ENCODE measurements around the gene PRKN.

The PRKN gene

GRCh38 chr6:161545741-161546140, 1181.8 kb downstream of the PRKN start:
- peaks cover 8% of the 10 kb centered on the region; the same call in 1 of the 2 replicates for H3K4me1 ChIP-seq (ENCODE audit: insufficient read depth, low read length)
- no peaks in the 10 kb centered on the region for H3K27me3 ChIP-seq (ENCODE audit: insufficient read depth, low read length)
- no peak overlapping the region for H3K27ac ChIP-seq (ENCODE audit: low read length)
- no peaks in the 10 kb centered on the region for H3K36me3 ChIP-seq (ENCODE audit: insufficient read depth, low read depth, low read length)
- no peak overlapping the region for H3K4me3 ChIP-seq (ENCODE audit: low read length)
- H3K9me3 ChIP-seq (ENCODE audit: insufficient read depth, low read depth, low read length), result no peaks in the 10 kb centered on the region
- no peak overlapping the region for H3K9ac ChIP-seq (ENCODE audit: low read depth, low read length)

GRCh38 chr6:161544801-161545480, 1182.6 kb downstream of the PRKN start:
- Histone ChIP-seq H3K4me1 (ENCODE audit: insufficient read depth, low read length) (peaks cover 8% of the 10 kb centered on the region; the same call in 1 of the 2 replicates), H3K4me3 (ENCODE audit: low read length) (no peak overlapping the region), H3K27me3 (ENCODE audit: insufficient read depth, low read length) (no peaks in the 10 kb centered on the region), H3K27ac (ENCODE audit: low read length) (no peak overlapping the region), H3K9ac (ENCODE audit: low read depth, low read length) (no peak overlapping the region), H3K36me3 (ENCODE audit: insufficient read depth, low read depth, low read length) (no peaks in the 10 kb centered on the region), H3K9me3 (ENCODE audit: insufficient read depth, low read depth, low read length) (no peaks in the 10 kb centered on the region)

GRCh38 chr6:161543684-161544309, 1183.8 kb downstream of the PRKN start:
- Histone ChIP-seq H3K9me3 (ENCODE audit: insufficient read depth, low read depth, low read length) (no peaks in the 10 kb centered on the region), H3K9ac (ENCODE audit: low read depth, low read length) (no peak overlapping the region), H3K4me3 (ENCODE audit: low read length) (no peak overlapping the region), H3K27ac (ENCODE audit: low read length) (no peak overlapping the region), H3K27me3 (ENCODE audit: insufficient read depth, low read length) (no peaks in the 10 kb centered on the region), H3K36me3 (ENCODE audit: insufficient read depth, low read depth, low read length) (no peaks in the 10 kb centered on the region), H3K4me1 (ENCODE audit: insufficient read depth, low read length) (peaks cover 8% of the 10 kb centered on the region; the same call in 1 of the 2 replicates)

GRCh38 chr6:161542346-161542980, 1185.1 kb downstream of the PRKN start:
- Histone ChIP-seq H3K9me3 (ENCODE audit: insufficient read depth, low read depth, low read length) (no peaks in the 10 kb centered on the region), H3K36me3 (ENCODE audit: insufficient read depth, low read depth, low read length) (no peaks in the 10 kb centered on the region), H3K4me3 (ENCODE audit: low read length) (no peak overlapping the region), H3K27ac (ENCODE audit: low read length) (no peak overlapping the region), H3K27me3 (ENCODE audit: insufficient read depth, low read length) (no peaks in the 10 kb centered on the region), H3K4me1 (ENCODE audit: insufficient read depth, low read length) (peaks cover 5% of the 10 kb centered on the region; the same call in 1 of the 2 replicates), H3K9ac (ENCODE audit: low read depth, low read length) (no peak overlapping the region)

GRCh38 chr6:161540532-161540931, 1187.0 kb downstream of the PRKN start:
- Histone ChIP-seq H3K27me3 (ENCODE audit: insufficient read depth, low read length) (no peaks in the 10 kb centered on the region), H3K9ac (ENCODE audit: low read depth, low read length) (no peak overlapping the region), H3K9me3 (ENCODE audit: insufficient read depth, low read depth, low read length) (no peaks in the 10 kb centered on the region), H3K4me3 (ENCODE audit: low read length) (no peak overlapping the region), H3K36me3 (ENCODE audit: insufficient read depth, low read depth, low read length) (no peaks in the 10 kb centered on the region), H3K4me1 (ENCODE audit: insufficient read depth, low read length) (no peaks in the 10 kb centered on the region), H3K27ac (ENCODE audit: low read length) (no peak overlapping the region)

GRCh38 chr6:161536224-161536630, 1191.3 kb downstream of the PRKN start:
- no peaks in the 10 kb centered on the region for H3K27me3 ChIP-seq (ENCODE audit: insufficient read depth, low read length)
- H3K36me3 ChIP-seq (ENCODE audit: insufficient read depth, low read depth, low read length), result no peaks in the 10 kb centered on the region
- H3K4me3 ChIP-seq (ENCODE audit: low read length), result no peak overlapping the region
- no peak overlapping the region for H3K9ac ChIP-seq (ENCODE audit: low read depth, low read length)
- H3K27ac ChIP-seq (ENCODE audit: low read length), result no peak overlapping the region
- no peaks in the 10 kb centered on the region for H3K4me1 ChIP-seq (ENCODE audit: insufficient read depth, low read length)
- H3K9me3 ChIP-seq (ENCODE audit: insufficient read depth, low read depth, low read length), result no peaks in the 10 kb centered on the region

- H3K9me3 ChIP-seq (ENCODE audit: insufficient read depth, low read depth, low read length), result no peaks in the 10 kb centered on the region
- no peak overlapping the region for H3K9ac ChIP-seq (ENCODE audit: low read depth, low read length)
- no peaks in the 10 kb centered on the region for H3K36me3 ChIP-seq (ENCODE audit: insufficient read depth, low read depth, low read length)
- no peak overlapping the region for H3K4me3 ChIP-seq (ENCODE audit: low read length)
- no peak overlapping the region for H3K27ac ChIP-seq (ENCODE audit: low read length)
- no peaks in the 10 kb centered on the region for H3K27me3 ChIP-seq (ENCODE audit: insufficient read depth, low read length)
- no peaks in the 10 kb centered on the region for H3K4me1 ChIP-seq (ENCODE audit: insufficient read depth, low read length)
Observed at GRCh38 chr6:161534264-161534873, 1193.2 kb downstream of the PRKN start.

- no peaks in the 10 kb centered on the region for H3K9me3 ChIP-seq (ENCODE audit: insufficient read depth, low read depth, low read length)
- no peaks in the 10 kb centered on the region for H3K36me3 ChIP-seq (ENCODE audit: insufficient read depth, low read depth, low read length)
- H3K4me3 ChIP-seq (ENCODE audit: low read length), result no peak overlapping the region
- no peak overlapping the region for H3K27ac ChIP-seq (ENCODE audit: low read length)
- H3K9ac ChIP-seq (ENCODE audit: low read depth, low read length), result no peak overlapping the region
- no peaks in the 10 kb centered on the region for H3K27me3 ChIP-seq (ENCODE audit: insufficient read depth, low read length)
- no peaks in the 10 kb centered on the region for H3K4me1 ChIP-seq (ENCODE audit: insufficient read depth, low read length)
Observed at GRCh38 chr6:161533266-161533665, 1194.3 kb downstream of the PRKN start.

GRCh38 chr6:161532536-161532935, 1195.0 kb downstream of the PRKN start:
- Histone ChIP-seq H3K36me3 (ENCODE audit: insufficient read depth, low read depth, low read length) (no peaks in the 10 kb centered on the region), H3K9me3 (ENCODE audit: insufficient read depth, low read depth, low read length) (no peaks in the 10 kb centered on the region), H3K9ac (ENCODE audit: low read depth, low read length) (no peak overlapping the region), H3K27ac (ENCODE audit: low read length) (no peak overlapping the region), H3K4me1 (ENCODE audit: insufficient read depth, low read length) (no peaks in the 10 kb centered on the region), H3K4me3 (ENCODE audit: low read length) (no peak overlapping the region), H3K27me3 (ENCODE audit: insufficient read depth, low read length) (no peaks in the 10 kb centered on the region)

GRCh38 chr6:161526794-161527193, 1200.8 kb downstream of the PRKN start:
- H3K27ac ChIP-seq (ENCODE audit: low read length), result no peak overlapping the region
- no peaks in the 10 kb centered on the region for H3K4me1 ChIP-seq (ENCODE audit: insufficient read depth, low read length)
- H3K9ac ChIP-seq (ENCODE audit: low read depth, low read length), result no peak overlapping the region
- no peaks in the 10 kb centered on the region for H3K9me3 ChIP-seq (ENCODE audit: insufficient read depth, low read depth, low read length)
- no peaks in the 10 kb centered on the region for H3K27me3 ChIP-seq (ENCODE audit: insufficient read depth, low read length)
- no peak overlapping the region for H3K4me3 ChIP-seq (ENCODE audit: low read length)
- no peaks in the 10 kb centered on the region for H3K36me3 ChIP-seq (ENCODE audit: insufficient read depth, low read depth, low read length)

GRCh38 chr6:161523362-161523761, 1204.2 kb downstream of the PRKN start:
- H3K27ac ChIP-seq (ENCODE audit: low read length), result no peak overlapping the region
- H3K9me3 ChIP-seq (ENCODE audit: insufficient read depth, low read depth, low read length), result no peaks in the 10 kb centered on the region
- no peak overlapping the region for H3K4me3 ChIP-seq (ENCODE audit: low read length)
- no peaks in the 10 kb centered on the region for H3K27me3 ChIP-seq (ENCODE audit: insufficient read depth, low read length)
- H3K4me1 ChIP-seq (ENCODE audit: insufficient read depth, low read length), result no peaks in the 10 kb centered on the region
- H3K9ac ChIP-seq (ENCODE audit: low read depth, low read length), result no peak overlapping the region
- H3K36me3 ChIP-seq (ENCODE audit: insufficient read depth, low read depth, low read length), result no peaks in the 10 kb centered on the region

Data from iPS-20b (cell line).